Renal cortex interstitium (tissue), 11 donors: ENCODE measurements around the gene ABCC1. TPM values are rescaled to one million over a fixed set of nuclear protein-coding genes. Genes with fewer than 3 reads are reported as not detected.
A peak's percentile ranks its signal among the peaks of the same experiment; 100 is the strongest.

Experiments
- DNase-seq, 11 donors: peaks; one replicate each; pipeline ENCODE4 v3.0.0-alpha.2; 2013; ENCODE audit warnings: low read depth in 9 of 11, low spot score in 4 of 11; ENCODE audit errors: extremely low read depth in 1 of 11
- polyA plus RNA-seq, 3 donors: library from polyadenylated mRNA; unstranded; fragments of 120-200 nt; gene quantifications; one replicate each; pipeline ENCODE4 v1.2.1, GENCODE V29; 2013; ENCODE audit not compliant: insufficient read length in 3 of 3

Gene ABCC1
- polyA plus RNA-seq, 3 donors = 24.7 to 35.0 (median 25.4) TPM

DNA sequence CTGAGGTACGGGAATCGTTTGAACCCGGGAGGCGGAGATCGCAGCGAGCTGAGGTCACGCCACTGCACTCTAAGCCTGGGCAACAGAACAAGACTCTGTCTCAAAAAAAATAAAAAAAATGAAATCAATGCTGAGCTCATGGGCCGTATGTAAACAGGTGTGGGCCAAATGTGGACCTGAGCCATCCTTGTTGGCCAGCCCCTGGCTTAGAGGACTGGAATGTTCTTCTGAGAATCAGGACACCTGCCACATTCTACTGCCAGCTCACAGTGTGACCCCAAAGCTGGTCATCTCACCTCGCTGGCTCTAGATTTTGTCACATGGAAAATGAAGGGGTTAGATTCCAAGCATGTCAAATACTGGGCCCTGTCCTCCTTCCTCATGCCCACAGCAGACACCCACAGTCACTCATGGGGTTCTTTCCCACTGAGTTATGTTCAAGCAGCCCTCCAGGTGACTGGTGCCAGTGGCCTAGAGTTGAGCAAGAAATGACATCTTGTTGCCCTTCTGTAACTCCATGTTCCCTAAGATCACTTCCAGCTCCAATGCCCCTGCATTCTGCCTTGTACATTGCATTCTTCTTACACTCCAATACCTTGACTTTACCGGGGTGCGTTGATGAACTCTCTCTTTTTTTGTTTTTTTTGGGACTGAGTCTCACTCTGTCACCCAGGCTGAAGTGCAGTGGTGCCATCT lies 110.6 kb downstream of the ABCC1 start:
- DNase-seq = no peak

DNA sequence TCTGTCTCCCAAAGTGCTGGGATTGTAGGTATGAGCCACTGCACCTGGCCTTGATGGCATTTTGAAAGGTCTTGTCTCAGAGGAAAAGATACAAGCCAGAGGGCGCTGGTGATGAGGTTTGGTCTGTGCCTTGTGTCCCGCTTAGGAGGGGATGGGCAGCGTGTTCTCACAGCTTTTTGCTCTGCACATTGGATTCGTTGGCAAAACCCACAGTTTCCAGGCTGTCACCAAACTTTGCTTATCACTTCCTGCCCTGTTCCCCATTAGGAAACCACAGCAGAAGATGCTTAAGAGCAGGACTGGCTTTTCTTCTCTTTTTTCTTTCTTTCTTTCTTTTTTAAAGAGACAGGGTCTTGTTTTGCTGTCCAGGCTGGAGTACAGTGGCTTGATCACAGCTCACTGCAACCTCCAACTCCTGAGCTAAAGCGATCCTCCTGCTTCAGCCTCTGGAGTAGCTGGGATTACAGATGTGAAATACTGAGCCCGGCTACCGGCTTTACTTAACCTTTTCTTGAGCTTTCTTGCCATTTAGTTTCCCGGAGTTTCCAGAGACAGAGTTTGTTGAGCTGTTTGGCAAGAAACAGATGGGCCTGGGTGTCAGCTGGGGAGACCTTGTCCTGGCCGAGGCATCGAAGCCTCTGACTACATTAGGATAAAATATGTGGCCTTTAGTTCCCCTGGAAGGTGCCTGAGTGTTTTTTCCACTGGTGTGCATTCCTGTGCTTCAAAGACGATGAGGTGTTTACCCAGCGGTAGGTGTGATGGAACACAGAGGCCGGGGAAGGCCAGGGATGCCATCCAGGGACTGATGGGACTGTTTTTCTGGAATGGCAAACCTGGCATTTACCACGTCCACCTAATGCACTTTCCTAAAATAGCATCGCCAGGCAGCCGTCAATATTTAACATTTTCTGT lies 112.9 kb downstream of the ABCC1 start:
- no peak for DNase-seq

DNA sequence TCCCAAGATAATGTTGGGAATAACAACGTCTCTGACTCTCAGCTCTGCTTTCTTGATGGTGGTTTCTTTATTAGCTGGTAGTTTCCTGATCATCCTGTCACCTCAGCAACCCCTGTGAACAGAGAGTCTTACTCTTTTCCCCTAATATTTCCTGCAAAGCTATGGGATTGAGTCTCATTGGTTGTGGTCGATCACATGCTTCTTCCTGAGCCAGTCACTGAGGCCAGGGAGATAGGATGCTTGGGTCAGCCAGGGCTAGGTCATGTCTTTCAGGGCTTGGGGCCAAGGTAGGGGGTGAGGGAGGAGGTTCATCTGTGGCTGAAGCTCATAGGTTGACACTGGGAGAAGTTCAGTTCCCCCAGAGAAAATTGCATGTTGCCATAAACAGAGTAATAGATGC lies 114.3 kb downstream of the ABCC1 start:
- no peak for DNase-seq

- no peak for DNase-seq
These were observed 115.5 kb downstream of the ABCC1 start for GRCh38 chr16:16064874-16065384.

- no peak for DNase-seq
These were observed 117.7 kb downstream of the ABCC1 start for GRCh38 chr16:16067127-16067526.

DNA sequence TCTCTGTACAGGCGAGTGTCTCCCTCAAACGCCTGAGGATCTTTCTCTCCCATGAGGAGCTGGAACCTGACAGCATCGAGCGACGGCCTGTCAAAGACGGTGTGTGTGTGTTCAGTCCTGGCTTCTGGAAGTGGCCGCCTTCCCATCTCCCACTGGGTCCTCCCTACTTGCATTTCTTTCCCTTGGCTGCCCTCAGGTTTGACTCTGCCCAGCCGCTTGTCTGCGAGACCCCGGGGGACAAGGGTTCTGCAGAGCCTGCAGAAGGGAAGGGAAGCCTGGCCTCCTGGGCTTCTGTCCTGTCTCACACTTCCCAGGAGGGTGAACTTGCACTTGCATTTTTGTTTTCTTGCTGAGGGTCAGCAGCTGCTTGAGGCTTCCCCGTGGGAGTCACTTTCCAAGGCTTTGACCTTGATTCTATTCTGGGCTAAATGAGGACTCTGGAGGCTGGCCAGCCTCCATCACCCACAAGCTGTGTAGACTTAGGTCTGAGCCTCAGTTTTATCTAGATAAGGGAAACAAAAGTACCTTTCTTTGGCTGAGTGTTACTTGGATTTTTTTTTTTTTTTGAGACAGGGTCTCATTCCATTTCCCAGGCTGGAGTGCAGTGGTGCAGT lies 122.3 kb downstream of the ABCC1 start:
- DNase-seq = no peak

GRCh38 chr16:16073001-16073545 lies 123.7 kb downstream of the ABCC1 start:
- DNase-seq = no peak

DNA sequence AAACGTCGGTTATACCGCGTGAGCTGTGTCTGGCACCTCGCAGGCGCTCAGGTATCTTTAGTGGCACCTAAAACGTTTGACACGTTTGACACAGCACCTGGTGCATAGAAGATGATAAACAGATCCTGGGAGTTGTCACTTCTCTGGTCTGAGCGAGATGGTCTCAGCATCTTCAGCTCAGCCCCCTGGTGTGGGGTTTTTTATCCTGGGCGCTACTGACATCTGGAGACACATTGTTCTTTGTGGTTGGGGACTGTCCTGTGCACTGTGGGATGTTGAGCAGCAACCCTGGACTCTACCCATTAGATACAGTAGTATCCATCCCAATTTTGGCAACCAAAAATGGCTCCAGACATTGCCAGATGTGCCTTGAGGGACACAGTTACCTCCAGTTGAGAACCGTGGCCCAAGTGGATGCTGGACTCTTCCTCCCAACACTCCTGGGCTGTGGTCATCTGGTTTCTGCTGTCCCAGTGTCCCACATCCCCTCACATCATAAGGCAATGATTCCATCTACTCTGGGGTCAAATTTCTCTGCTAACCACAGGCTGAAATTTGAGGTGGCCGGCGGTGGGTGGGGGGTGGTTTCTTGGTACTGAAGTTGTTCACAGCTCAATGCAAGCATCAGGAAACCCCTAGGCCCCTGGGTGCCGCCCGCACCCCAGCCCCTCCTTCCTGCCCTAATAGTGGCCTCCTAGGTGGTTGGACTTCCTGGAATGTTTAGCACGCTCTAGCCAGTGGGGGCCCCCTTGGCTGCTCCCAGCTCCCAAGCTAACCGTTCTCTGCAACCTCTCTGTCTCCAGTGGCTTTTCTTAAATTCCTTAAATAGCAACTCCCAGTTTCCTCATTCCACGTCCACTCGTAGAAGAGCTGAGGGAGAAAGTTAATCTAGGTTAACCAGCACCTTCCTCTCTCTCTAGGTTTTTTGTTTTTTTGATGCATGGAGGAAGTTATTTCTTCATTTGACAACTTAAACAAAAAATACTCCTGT lies 124.8 kb downstream of the ABCC1 start:
- DNase-seq = peak in 1 of 11 donors; percentile 51

DNA sequence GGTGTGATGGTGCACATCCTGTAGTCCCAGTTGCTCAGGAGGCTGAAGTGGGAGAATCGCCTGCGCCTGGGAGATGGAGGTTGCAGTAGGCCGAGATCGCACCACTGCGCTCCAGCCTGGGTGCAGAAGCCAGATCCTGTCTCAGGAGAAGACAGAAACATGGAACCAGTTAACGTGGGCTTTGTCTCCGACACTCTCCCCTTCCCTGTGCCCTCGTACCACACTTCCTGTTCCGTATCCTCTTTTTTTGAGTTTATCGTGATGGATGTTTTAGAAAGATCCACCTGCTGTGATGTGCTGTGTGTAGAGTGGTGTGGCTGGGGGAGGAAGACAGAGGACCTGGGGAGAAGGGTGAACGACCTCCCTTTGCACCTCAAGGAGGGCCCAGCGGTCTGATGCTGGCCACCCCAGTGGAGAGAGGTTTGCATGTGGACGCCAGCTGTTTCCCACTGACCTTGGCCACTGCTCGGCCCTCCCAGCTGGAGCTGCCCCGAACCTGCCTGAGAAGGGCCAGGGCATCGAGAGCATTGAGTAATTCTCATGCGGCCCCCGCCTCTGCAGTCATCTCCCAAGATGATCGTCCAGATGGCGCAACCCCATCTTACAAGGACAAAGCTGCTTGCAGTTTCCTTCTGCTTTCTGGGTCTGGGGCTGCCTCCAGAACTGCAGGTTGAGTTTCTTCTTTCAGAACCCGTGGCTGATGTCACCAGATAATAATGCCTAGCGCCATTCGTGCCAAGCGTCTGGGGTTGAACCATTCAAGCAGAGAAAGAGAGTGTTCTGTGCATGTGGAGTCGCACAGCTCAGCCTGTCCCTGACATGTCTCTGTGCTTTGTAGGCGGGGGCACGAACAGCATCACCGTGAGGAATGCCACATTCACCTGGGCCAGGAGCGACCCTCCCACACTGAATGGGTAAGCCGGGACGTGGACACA lies 126.3 kb downstream of the ABCC1 start:
- no peak for DNase-seq

DNA sequence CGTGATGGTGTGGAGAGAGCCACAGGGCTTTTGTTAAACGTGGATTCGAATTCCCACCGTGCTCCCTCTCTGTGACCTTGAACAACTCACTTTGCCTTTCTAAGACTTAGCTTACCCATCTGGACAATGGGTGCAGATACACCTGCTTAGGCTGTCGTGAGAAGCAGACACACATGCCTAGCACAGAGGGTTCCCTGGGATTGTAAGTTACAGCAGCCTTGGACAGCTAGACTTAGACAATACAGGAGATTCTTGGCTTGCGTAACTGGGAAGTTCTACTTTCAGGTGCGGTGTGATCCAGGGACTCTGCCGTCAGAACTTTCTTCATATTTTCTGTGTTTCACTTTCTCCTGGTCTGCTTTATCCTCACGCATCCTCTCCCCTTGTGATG lies 127.0 kb downstream of the ABCC1 start:
- DNase-seq = no peak

DNA sequence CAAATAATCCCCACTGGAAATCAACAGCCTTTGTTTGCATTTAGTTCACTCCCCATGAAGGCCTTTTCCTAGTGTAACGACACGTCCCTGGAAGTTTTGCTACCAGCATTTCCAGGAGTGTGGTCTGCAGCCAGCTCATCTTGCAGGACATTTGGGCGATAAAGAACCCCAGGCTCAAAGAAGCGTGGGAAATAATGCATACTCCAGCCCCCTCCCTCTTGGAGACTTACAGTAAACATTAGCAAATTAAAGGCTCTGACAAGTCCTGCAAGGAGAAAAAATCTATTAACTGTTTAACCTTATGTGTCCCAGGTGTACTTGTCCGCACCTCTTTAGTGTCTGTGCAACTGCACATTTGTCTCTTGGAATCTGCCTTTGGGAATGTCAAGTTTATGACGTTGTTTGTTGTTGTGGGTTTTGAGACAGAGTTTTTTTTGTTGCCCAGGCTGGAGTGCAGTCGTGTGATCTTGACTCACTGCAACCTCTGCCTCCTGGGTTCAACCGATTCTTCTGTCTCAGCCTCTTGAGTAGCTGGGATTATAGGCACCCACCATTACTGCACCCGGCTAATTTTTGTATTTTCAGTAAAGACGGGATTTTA lies 131.1 kb downstream of the ABCC1 start:
- no peak for DNase-seq

- no peak for DNase-seq
These were observed 131.7 kb downstream of the ABCC1 start for GRCh38 chr16:16081141-16081540.

DNA sequence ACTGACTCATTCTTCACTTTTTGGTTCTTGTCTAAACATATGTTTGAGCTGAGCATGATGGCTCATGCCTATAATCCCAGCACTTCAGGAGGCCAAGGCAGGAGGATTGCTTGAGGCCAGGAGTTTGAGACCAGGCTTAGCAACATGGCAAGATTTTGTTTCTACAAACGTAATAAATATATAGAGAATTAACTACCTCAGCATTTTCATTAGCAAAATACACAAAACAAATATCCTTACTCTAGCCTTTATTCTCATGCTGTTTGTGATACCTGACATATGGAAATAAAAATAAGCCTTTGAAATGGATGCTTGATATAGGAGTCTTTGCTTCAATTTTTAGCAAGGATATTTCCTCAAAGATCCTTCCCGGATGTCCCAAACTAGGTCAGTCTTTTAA lies 132.8 kb downstream of the ABCC1 start:
- no peak for DNase-seq

DNA sequence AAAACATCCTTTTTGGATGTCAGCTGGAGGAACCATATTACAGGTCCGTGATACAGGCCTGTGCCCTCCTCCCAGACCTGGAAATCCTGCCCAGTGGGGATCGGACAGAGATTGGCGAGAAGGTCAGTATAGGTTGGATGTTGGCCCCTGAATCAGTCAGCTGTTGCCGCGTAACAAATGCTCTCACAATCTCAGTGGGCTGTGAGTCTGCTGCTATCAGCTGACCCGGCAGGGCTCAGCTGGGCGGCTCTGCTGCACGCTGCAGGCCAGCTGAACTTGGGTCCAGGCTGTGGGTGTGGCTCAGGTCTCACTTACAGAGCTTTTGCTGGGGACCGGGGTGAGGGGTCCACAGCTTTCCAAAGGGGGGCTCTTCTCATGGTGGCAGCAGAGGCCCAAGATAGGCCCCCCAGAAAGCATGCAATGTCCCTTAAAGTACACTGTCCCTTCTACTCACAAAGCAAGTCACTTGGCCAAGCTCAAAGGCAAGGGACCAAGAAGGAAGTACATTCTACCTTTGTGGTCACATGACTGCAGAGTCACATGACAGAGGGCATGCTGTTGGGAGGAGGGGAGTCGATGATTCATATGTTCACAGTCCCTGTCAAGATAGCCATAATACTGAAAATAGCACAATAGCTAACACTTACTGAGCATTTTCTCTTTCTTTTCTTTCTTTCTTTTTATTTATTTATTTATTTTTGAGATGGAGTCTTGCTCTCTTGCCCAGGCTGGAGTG lies 134.2 kb downstream of the ABCC1 start:
- no peak for DNase-seq

- DNase-seq = no peak
These were observed 135.5 kb downstream of the ABCC1 start for GRCh38 chr16:16084874-16085273.
